ENCODE results near the gene AFF3. TPM values are rescaled to one million over a fixed set of nuclear protein-coding genes. Genes with fewer than 3 reads are reported as not detected.

Gene AFF3
- total and polyA plus RNA-seq, 9 donors = 2.4 to 7.2 (median 3.7) TPM

- DNase-seq = no peak
- Histone ChIP-seq H3K4me3 (ENCODE audit: low read length) (no peak overlapping the region), H3K9me3 (replicated peaks; ENCODE audit: control insufficient read depth, low read depth, low read length) (no peaks in the 10 kb centered on the region), H3K27me3 (ENCODE audit: control insufficient read depth, insufficient read depth, low read length) (no peaks in the 10 kb centered on the region), H3K27ac (ENCODE audit: low read length) (no peak overlapping the region), H3K36me3 (ENCODE audit: control insufficient read depth, insufficient read depth, low read length) (no peaks in the 10 kb centered on the region), H3K4me1 (ENCODE audit: control insufficient read depth, insufficient read depth, low read length) (peaks cover 2% of the 10 kb centered on the region)
- WGBS (ENCODE audit: insufficient coverage) = 80% methylated on average over 1 of the region's 5 CpGs
Measured at GRCh38 chr2:100130595-100131391, 11.6 kb downstream of the AFF3 start.

DNA sequence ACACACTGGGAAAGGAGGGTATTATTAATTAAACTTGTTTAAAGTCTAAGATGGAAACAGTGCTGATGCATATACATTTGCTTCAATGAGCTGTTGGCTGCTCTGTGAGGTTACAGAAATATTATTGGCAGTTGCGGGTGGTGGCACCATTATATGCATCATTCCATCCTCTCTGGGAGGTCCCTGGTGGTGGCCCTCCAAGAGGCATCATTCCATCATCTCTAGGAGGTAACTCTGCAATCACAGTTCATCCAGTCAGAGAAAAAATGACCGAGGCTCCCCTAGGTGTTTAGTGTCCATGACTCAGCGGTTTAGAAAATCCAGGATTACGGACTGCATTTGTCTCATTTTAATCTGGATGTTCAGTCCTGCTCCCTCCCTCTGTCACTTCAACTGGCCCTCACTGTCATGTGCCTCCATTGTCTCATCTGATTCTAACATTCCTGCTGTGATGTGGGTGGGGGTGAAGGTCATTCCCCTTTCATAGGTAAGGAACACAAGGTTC is 15.4 kb downstream of the AFF3 start:
- H3K4me1 ChIP-seq (ENCODE audit: control insufficient read depth, insufficient read depth, low read length) = peaks cover 2% of the 10 kb centered on the region
- no peaks in the 10 kb centered on the region for H3K9me3 ChIP-seq (replicated peaks; ENCODE audit: control insufficient read depth, low read depth, low read length)
- H3K27ac ChIP-seq (ENCODE audit: low read length) = no peak overlapping the region
- no peaks in the 10 kb centered on the region for H3K27me3 ChIP-seq (ENCODE audit: control insufficient read depth, insufficient read depth, low read length)
- 100% methylated on average over 3 of the region's 4 CpGs for WGBS (ENCODE audit: insufficient coverage)
- no peaks in the 10 kb centered on the region for H3K36me3 ChIP-seq (ENCODE audit: control insufficient read depth, insufficient read depth, low read length)
- no peak for DNase-seq
- no peak overlapping the region for H3K4me3 ChIP-seq (ENCODE audit: low read length)

- no peak overlapping the region for H3K4me3 ChIP-seq (ENCODE audit: low read length)
- no peaks in the 10 kb centered on the region for H3K27me3 ChIP-seq (ENCODE audit: control insufficient read depth, insufficient read depth, low read length)
- H3K27ac ChIP-seq (ENCODE audit: low read length) = no peak overlapping the region
- DNase-seq = peak; percentile 20
- 19% methylated on average over 5 of the region's 8 CpGs for WGBS (ENCODE audit: insufficient coverage)
- H3K9me3 ChIP-seq (replicated peaks; ENCODE audit: control insufficient read depth, low read depth, low read length) = no peaks in the 10 kb centered on the region
- H3K36me3 ChIP-seq (ENCODE audit: control insufficient read depth, insufficient read depth, low read length) = no peaks in the 10 kb centered on the region
- H3K4me1 ChIP-seq (ENCODE audit: control insufficient read depth, insufficient read depth, low read length) = peaks cover 2% of the 10 kb centered on the region
Measured at GRCh38 chr2:100126201-100126600, 16.2 kb downstream of the AFF3 start.

DNA sequence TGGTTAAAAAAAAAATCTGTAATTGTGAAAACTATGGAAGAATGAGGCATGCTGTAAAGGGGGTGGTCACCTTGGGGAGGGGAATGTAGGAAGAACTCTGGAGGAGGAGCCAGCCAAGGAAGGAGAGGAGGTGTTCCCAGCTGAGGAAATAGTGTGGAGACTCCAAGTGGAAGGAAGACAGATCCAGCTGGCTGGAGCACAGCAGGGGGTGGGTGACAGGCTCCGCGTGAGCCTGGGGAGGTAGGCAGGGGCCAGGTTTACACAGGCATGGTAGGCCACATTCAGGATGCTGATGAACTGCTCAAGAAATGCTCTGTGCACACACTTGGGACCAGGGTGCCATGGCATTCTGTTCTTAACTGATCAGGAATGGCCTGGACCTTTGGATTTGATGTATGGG is 16.8 kb downstream of the AFF3 start:
- H3K27me3 ChIP-seq (ENCODE audit: control insufficient read depth, insufficient read depth, low read length) = no peaks in the 10 kb centered on the region
- 39% methylated on average over 2 of the region's 2 CpGs for WGBS (ENCODE audit: insufficient coverage)
- DNase-seq = no peak
- H3K4me3 ChIP-seq (ENCODE audit: low read length) = no peak overlapping the region
- no peaks in the 10 kb centered on the region for H3K9me3 ChIP-seq (replicated peaks; ENCODE audit: control insufficient read depth, low read depth, low read length)
- no peak overlapping the region for H3K27ac ChIP-seq (ENCODE audit: low read length)
- no peaks in the 10 kb centered on the region for H3K36me3 ChIP-seq (ENCODE audit: control insufficient read depth, insufficient read depth, low read length)
- H3K4me1 ChIP-seq (ENCODE audit: control insufficient read depth, insufficient read depth, low read length) = peaks cover 2% of the 10 kb centered on the region

GRCh38 chr2:100124761-100125160 is 17.6 kb downstream of the AFF3 start:
- no peaks in the 10 kb centered on the region for H3K36me3 ChIP-seq (ENCODE audit: control insufficient read depth, insufficient read depth, low read length)
- peaks cover 2% of the 10 kb centered on the region for H3K4me1 ChIP-seq (ENCODE audit: control insufficient read depth, insufficient read depth, low read length)
- H3K27me3 ChIP-seq (ENCODE audit: control insufficient read depth, insufficient read depth, low read length) = no peaks in the 10 kb centered on the region
- H3K27ac ChIP-seq (ENCODE audit: low read length) = no peak overlapping the region
- H3K4me3 ChIP-seq (ENCODE audit: low read length) = no peak overlapping the region
- no peak for DNase-seq
- no peaks in the 10 kb centered on the region for H3K9me3 ChIP-seq (replicated peaks; ENCODE audit: control insufficient read depth, low read depth, low read length)
- no CpG with 5 or more reads among the region's 1 CpG for WGBS (ENCODE audit: insufficient coverage)

DNA sequence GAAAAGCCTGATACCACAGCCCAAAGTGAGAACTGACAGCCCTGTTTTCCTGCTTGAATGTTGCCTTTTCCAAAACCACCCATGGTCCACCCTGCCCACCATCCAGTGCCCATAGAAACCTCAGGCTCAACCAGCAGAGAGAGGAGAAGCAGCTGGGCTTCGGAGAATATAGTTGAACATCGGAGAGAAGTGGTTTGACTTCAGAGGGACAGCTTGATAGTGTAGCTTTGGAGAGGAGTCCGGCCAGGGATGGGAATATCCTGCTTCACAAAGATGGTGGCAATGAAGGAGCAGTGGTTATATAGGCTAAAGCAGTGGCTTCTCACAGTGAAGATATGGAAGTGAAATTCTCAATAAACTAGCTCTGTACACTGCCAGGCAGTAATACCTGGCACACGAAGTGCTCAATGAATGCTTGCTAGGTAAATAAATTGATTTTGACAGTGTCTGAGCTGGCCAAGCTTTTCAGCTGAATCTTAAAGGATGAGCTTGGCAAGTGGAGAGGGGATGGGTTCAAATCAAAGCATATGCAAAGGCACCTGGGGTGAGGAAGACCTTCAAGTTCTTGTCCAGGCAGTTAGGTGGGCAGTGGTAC is 21.2 kb downstream of the AFF3 start:
- H3K4me3 ChIP-seq (ENCODE audit: low read length) = no peak overlapping the region
- WGBS (ENCODE audit: insufficient coverage) = 94% methylated on average over 4 of the region's 4 CpGs
- no peak overlapping the region for H3K27ac ChIP-seq (ENCODE audit: low read length)
- H3K9me3 ChIP-seq (replicated peaks; ENCODE audit: control insufficient read depth, low read depth, low read length) = no peaks in the 10 kb centered on the region
- DNase-seq = no peak
- peaks cover 2% of the 10 kb centered on the region for H3K4me1 ChIP-seq (ENCODE audit: control insufficient read depth, insufficient read depth, low read length)
- H3K27me3 ChIP-seq (ENCODE audit: control insufficient read depth, insufficient read depth, low read length) = no peaks in the 10 kb centered on the region
- no peaks in the 10 kb centered on the region for H3K36me3 ChIP-seq (ENCODE audit: control insufficient read depth, insufficient read depth, low read length)

GRCh38 chr2:100119235-100119634 is 23.2 kb downstream of the AFF3 start:
- no CpG with 5 or more reads among the region's 1 CpG for WGBS (ENCODE audit: insufficient coverage)
- Histone ChIP-seq H3K36me3 (ENCODE audit: control insufficient read depth, insufficient read depth, low read length) (no peaks in the 10 kb centered on the region), H3K4me1 (ENCODE audit: control insufficient read depth, insufficient read depth, low read length) (no peaks in the 10 kb centered on the region), H3K9me3 (replicated peaks; ENCODE audit: control insufficient read depth, low read depth, low read length) (no peaks in the 10 kb centered on the region), H3K4me3 (ENCODE audit: low read length) (no peak overlapping the region), H3K27me3 (ENCODE audit: control insufficient read depth, insufficient read depth, low read length) (no peaks in the 10 kb centered on the region), H3K27ac (ENCODE audit: low read length) (no peak overlapping the region)
- DNase-seq = no peak

DNA sequence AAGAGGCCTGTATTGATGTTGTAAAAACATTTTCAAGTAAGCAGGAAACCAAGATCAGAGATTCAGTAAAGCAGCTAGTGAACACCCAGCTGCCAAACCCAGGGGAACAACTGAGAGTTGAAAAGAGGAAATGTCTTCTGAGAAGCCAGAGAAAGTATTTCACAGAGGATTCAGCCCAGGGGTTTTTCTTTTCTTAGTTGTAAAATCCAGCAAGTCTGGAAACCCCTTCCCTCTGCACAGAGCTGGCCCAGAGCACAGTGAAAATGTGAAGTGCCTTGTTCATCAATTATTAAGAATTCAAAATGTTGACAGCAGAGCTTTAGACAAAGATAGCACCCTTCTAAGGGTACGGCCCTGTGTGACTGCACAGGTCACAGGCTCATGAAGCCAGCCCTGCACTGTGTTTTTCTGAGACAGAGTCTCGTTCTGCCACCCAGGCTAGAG is 28.4 kb downstream of the AFF3 start:
- H3K36me3 ChIP-seq (ENCODE audit: control insufficient read depth, insufficient read depth, low read length) = no peaks in the 10 kb centered on the region
- peaks cover 3% of the 10 kb centered on the region for H3K27me3 ChIP-seq (ENCODE audit: control insufficient read depth, insufficient read depth, low read length)
- peak; percentile 40 for DNase-seq
- H3K4me1 ChIP-seq (ENCODE audit: control insufficient read depth, insufficient read depth, low read length) = no peaks in the 10 kb centered on the region
- H3K27ac ChIP-seq (ENCODE audit: low read length) = no peak overlapping the region
- H3K4me3 ChIP-seq (ENCODE audit: low read length) = no peak overlapping the region
- no peaks in the 10 kb centered on the region for H3K9me3 ChIP-seq (replicated peaks; ENCODE audit: control insufficient read depth, low read depth, low read length)
- 64% methylated on average over 2 of the region's 2 CpGs for WGBS (ENCODE audit: insufficient coverage)

- peaks cover 20% of the 10 kb centered on the region for H3K4me1 ChIP-seq (ENCODE audit: control insufficient read depth, insufficient read depth, low read length)
- H3K36me3 ChIP-seq (ENCODE audit: control insufficient read depth, insufficient read depth, low read length) = no peaks in the 10 kb centered on the region
- peak; percentile 16 for DNase-seq
- WGBS (ENCODE audit: insufficient coverage) = 75% methylated on average over 2 of the region's 2 CpGs
- no peak overlapping the region for H3K4me3 ChIP-seq (ENCODE audit: low read length)
- peaks cover 14% of the 10 kb centered on the region for H3K27me3 ChIP-seq (ENCODE audit: control insufficient read depth, insufficient read depth, low read length)
- H3K9me3 ChIP-seq (replicated peaks; ENCODE audit: control insufficient read depth, low read depth, low read length) = no peaks in the 10 kb centered on the region
- no peak overlapping the region for H3K27ac ChIP-seq (ENCODE audit: low read length)
Measured at GRCh38 chr2:100110614-100111000, 31.8 kb downstream of the AFF3 start.

DNA sequence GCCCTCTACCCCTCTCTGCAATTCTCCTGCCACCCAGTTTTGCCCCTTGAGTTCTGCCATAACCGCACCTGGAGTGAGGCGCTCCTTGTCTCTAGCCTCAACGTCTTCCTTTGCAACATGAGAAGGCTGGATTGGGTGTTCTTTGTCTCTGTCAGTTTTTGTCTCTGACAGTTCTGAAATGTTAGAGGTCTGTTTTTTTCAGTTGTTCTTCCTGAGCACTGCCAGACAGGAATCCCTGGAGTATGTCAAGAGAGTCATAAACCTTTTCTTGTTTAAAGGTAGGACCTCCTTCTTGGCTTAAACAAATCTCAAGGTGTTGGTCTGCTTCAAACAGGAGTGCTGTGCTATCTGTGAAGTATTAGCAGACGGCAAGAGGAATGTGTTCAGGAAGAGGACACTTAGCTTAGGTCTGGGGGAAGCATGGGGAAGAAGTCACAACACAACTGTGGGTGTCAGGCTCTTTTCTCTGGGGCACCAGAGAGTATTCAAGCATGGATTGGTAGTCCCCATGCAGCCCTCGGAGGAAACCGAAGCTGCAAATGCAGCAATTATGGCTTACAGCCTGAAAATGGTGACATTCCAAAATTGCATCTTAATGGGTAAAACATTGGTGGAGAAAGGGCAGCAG is 32.3 kb downstream of the AFF3 start:
- Histone ChIP-seq H3K36me3 (ENCODE audit: control insufficient read depth, insufficient read depth, low read length) (no peaks in the 10 kb centered on the region), H3K4me3 (ENCODE audit: low read length) (no peak overlapping the region), H3K27ac (ENCODE audit: low read length) (no peak overlapping the region), H3K9me3 (replicated peaks; ENCODE audit: control insufficient read depth, low read depth, low read length) (no peaks in the 10 kb centered on the region), H3K4me1 (ENCODE audit: control insufficient read depth, insufficient read depth, low read length) (peaks cover 25% of the 10 kb centered on the region), H3K27me3 (ENCODE audit: control insufficient read depth, insufficient read depth, low read length) (peaks cover 19% of the 10 kb centered on the region)
- 57% methylated on average over 3 of the region's 6 CpGs for WGBS (ENCODE audit: insufficient coverage)
- no peak for DNase-seq

Measured in muscle of leg (tissue), 11 donors.